CD4-positive, alpha-beta T cell treated with Interleukin-6 for 4 hours (primary cell): Measurements from ENCODE around the gene MYCBP.

Source experiments
- DNase-seq: peaks from one replicate; pipeline ENCODE4 v3.0.0-alpha.2; 2020; ENCODE audit warnings: mixed read lengths

Gene MYCBP

DNA sequence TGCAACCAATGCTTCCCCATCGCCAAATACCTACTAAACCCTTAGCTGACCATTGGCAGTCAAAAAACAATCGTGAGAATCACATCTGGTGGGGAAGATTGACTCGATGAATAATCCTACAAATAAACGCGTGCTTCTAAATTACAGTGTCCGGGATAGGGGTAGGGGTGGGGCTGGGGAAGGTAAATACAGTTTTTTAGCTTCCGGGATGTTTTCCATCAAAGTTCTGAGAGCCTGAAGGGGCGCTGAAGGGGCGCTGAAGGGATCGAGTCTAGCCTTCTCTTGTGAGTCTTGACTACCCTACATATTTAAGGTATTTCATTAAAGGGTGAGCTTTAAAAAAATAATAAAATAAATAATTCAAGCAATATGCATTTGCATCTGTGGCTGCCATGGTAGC lies 54.1 kb downstream of the MYCBP start:
- no peak for DNase-seq

DNA sequence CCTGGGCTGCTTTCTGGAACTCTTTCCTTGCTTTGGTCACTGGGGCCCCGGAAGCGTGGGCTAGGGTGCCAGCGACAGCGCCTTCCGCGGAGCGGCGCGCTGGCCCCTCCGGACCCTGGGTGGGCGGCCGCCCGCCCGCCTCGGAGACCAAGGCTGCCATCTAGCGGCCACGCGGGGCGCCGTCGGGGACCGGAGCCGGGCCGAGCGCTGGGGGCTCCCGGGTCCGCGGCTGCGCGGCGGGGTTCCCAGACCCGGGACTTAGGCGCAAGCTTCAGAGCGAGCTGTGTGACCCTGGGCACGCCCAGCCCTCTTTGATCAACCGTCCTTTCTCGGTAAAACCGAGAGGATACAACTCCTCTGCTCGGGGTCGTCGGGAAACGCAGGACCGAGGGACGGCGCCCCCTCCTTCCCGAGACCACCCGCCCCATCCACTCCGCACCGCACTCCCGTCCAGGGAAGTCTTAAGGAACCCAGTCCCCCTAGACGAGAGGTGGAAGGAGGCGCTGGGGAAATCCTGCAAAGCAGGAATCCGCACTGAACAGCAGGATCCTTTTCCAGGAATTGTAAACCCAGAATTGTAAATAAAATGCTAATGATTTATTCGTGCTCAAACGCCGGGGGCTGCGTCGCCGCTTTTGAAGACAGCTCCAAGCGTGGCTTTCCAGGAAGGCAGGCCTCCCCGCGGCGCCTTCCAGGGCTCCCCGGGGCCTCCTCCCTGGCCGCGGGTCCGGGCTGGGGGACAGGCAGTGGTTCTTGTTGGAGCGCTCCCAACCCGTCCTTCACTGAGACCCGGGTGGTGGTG lies 54.8 kb downstream of the MYCBP start:
- peak; percentile 48 for DNase-seq

DNA sequence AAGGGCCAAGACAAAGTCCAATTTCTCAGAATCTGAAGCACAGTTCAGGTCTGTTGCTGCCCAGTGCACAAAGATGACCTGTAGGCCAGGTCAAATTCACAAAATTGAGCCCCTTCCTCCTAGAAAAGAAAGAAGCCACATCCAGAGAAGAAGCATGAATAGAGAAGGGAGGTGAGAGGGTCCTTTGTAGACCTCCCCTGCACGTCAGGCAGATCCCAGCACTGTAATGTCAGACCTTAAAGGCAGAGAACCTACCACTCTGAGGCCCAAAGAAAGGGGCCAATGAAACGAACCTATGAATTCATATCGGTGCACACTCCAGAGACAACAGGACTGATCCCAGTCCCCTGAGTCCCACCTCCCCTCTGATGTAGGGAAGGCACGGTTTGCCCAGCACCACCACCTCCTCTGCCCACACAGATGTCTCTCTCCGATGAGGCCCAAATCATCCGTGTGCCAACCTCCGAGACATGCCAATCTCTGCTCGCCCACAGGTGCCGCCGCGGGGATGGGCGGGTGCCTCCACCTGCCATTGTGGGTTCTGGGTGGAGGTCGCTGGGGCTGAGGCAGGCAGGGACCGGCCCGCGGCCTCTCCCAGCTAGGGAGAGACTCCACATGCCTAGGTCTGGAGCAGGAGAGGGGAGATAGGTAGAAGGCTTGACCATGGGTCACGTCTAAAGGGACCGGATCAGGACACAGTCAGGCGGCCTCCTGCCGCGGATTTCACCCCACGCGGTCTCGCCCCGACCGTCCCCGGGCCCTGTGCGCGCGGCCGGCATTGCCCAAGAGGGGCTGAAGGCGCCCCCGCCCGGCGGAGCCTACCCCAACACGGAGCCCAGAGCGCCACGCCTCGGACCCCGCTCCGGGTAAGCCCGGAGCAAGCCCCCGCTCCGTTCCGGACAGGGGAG lies 55.6 kb downstream of the MYCBP start:
- no peak for DNase-seq

DNA sequence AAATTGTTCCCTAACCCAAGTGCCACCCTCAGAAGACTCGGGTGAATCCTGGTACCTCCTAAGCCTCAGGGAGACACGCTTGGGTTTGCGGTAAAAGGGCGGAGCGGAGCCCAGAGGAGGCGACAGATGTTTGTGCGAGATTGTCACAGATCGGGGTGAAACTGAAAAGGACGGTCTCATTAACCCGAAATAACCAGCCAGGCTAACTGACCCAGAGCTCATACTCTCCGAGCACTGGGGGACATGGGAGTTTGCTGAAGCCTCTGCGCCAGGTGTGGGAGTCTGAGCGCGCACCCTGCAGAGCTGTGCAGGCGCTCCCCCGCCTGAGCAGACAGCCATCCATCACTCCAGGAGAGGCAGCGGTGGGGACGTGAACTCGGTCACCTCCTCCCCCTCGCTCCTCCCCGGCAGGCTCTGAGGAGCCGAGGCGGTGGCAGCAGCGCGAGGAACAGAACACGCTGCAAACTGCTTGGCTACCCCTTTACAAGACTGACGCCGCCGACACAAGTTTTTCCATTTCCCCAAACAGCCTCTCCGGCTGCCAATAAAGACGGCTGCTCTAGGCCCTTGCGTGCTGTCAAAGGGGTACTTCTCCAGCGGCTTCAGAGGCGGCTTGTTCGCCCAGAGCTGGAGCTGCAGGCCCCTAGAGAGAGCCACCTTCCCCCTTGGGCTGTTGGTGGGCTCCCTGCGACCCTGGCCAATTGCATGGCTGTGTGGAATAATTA lies 57.1 kb downstream of the MYCBP start:
- DNase-seq: no peak

DNA sequence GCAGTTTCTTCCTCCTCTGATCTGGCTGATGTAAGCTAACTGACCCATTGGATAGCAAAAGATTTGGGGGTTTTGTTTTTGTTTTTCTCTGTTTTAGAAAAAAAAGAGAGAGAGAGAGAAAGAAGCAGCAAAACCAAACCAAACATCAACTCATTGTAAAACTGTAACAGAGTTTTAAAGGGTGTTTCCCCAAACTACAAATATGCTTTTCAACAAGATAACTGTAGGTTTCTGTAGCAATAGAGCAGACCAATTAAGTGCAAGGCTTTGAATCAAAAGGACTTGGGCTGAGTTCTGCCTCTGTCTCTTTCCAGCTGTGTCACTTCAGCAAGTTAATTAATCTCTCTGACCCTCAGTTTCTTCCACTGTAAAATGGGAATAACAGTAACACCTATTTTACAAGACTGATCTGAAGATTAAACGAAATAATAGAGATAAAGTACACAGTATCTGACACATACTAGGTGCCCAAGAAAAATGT lies 58.1 kb downstream of the MYCBP start:
- DNase-seq: no peak

DNA sequence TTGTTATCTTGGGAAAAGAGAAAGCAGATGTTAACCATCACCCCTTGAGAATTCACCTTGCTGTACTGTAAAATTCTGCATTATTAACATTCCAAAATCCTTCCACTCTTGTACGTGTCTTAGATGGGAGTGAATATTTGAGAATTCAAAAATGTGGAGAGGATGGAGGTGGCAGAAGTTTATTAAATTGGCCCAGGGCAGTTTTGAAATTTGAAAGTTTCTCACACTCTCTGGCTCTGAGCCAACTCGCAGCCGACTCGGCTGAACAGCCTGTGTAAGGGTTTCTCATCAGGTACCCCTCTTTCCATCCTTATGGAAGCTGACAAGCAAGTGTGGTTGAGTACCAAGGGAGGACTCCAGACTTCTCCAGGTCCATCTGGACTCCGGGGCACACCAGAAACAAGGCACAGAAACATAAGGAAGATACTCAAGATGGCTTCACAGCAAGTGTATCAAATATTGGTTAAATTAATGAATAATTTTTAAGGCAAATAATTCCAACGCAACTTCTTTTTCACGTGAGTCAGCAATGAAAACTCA lies 58.6 kb downstream of the MYCBP start:
- no peak for DNase-seq

DNA sequence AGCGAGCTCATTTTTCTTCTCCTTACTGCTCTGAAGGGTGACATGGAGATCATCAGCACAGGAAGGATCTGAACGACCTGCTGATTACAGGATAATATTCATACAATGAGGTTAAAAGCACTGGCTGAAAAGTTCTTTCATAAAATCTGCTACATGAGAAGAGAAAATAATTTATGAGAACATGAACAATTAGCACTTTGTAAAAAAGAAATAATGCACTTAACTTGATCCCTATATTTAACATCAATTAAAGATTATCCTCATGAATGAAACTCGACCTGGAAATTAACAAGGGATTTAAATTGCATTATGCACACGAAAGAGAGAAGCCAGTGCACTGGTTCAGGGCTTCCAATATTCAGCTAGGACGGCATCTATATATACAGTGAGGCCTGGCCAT lies 60.2 kb downstream of the MYCBP start:
- DNase-seq: no peak
